ENCODE results near the gene STK17A.

GRCh38 chr7:43648473-43649406 lies 65.8 kb downstream of the STK17A start:
- TF ChIP-seq CTCF (conservative IDR thresholded peaks at IDR 0.05; ENCODE audit: low read length) (no peak), EZH2phosphoT487 (IDR thresholded peaks at IDR 0.05; ENCODE audit: borderline replicate concordance) (no peak; the same call in 1 of the 2 replicates)
